ENCODE measurements around the gene EIF5B.

GRCh38 chr2:99356853-99357252 is 19.7 kb downstream of the EIF5B start:
- TF ChIP-seq CTCF (conservative IDR thresholded peaks at IDR 0.05; ENCODE audit: low read depth, low read length) (no peak), EZH2 (IDR thresholded peaks at IDR 0.05; ENCODE audit: borderline replicate concordance, low read depth, low read length, poor library complexity, severe bottlenecking) (no peak)
